ENCODE measurements around the gene ZNF521.

ZNF521 gene

GRCh38 chr18:25075783-25076182, 276.2 kb downstream of the ZNF521 start:
- DNase-seq (ENCODE audit: low read depth in 2 of 2): no peak

GRCh38 chr18:25075331-25075730, 276.6 kb downstream of the ZNF521 start:
- no peak for DNase-seq (ENCODE audit: low read depth in 2 of 2)

GRCh38 chr18:25074925-25075324, 277.0 kb downstream of the ZNF521 start:
- no peak for DNase-seq (ENCODE audit: low read depth in 2 of 2)

DNA sequence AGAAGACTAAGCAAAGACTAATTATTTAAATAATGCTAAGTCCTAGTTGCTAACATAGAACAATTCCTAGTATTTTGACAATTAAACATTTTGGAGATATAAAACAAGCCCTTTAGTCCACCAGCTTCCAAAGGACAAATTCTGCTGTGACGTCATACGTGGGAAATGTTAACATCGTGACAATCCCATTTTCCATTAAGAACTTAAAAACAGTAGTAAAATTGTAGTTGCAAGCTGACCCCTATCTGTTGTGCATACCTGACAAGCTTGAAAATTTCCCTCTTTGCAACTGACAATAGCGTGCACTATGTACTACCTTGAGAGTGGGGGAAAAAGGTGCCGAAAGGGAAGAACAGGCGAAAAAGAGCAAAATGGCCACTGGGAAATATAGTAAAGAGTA, 279.8 kb downstream of the ZNF521 start:
- DNase-seq (ENCODE audit: low read depth in 2 of 2): no peak

DNA sequence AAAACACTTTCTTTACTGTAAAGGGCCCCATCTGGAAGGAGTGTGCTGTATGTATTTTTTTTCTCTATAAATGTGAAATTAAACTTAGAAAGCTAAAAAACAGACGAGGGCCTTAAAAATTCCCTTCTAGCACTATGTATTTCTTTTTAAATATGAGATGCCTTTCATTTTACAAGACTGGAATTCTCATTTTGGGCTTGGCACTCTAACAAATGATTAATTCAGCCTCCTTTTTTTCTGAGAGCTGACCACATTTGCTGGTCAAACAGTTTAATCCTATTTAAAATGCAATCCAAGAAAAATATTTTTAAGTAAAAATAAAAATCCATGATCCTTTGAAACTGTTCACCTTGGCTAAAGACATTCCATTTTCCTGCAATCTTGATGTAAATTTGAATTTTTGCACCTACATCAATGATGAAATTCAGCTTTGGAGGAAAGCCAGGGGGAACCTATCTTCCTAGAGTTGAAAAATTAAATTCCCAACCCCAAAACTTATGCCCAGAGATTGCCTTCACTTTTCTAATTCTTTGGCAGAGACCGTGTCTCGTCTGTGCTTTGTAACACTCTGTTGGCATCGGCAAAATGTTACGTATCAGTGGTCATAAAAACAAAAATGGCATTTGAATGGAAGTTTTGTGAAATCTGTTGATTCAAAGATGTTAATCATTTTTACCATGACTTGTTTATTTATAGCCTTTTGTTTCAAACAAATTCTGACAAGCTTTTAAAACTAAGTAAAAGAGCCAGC, 284.5 kb downstream of the ZNF521 start:
- DNase-seq (ENCODE audit: low read depth in 2 of 2): no peak

DNA sequence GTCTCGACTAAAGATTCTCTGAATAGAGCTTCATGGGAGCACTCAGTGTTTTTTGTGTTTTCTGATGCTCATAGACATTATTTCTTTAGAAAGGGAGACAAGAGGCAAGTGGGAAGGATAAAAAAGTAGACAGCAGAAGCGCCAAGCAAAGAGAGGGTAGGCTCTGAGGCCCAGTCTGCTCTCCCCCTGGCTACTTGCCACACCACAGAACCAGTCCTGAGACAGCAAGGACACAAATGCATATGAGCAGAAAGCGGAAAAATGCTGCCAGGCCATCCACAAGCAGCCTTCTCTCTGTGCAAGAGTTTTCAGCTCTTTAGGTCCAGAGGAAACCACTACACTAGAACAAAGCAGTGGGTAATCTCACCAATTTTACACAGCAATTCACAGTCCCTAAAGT, 285.4 kb downstream of the ZNF521 start:
- no peak for DNase-seq (ENCODE audit: low read depth in 2 of 2)

- DNase-seq (ENCODE audit: low read depth in 2 of 2): no peak
These were observed 289.2 kb downstream of the ZNF521 start for GRCh38 chr18:25062720-25063119.

DNA sequence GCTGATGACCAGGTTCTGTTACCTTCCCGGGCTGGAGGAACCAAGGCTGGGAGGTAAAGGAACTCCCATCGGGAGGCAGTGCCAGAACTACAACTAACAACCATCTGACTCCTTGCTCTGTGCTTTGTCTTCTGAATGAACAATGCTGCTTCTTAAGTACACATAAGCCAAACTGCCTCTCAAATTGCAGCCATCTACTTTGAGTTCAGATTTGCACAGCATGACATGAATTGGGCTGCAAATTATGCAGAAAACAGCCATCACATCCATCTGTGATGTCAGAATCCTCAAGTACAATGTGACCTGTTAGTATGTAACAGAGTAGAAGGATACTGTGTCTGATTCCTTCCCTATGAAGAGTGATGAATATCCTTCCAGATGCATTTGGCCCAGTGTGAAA, 290.6 kb downstream of the ZNF521 start:
- no peak for DNase-seq (ENCODE audit: low read depth in 2 of 2)

DNA sequence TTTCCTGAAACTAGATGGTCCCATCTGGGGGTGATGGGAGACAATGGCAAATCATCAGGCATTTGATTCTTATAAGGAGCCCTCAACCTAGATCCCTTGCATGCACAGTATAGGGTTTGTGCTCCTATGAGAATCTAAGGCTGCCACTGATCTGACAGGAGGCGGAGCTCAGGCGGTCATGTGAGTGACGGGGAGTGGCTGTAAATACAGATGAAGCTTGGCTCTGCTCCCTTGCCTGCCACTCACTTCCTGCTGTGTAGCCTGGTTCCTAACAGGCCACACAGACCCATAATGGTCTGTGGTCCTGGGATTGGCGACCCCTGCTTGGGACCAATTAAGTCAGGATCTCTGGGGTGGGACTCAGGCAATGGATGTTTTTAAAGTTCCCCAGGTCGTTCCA, 293.4 kb downstream of the ZNF521 start:
- DNase-seq (ENCODE audit: low read depth in 2 of 2): no peak

GRCh38 chr18:25057491-25058050, 294.4 kb downstream of the ZNF521 start:
- DNase-seq (ENCODE audit: low read depth in 2 of 2): no peak

DNA sequence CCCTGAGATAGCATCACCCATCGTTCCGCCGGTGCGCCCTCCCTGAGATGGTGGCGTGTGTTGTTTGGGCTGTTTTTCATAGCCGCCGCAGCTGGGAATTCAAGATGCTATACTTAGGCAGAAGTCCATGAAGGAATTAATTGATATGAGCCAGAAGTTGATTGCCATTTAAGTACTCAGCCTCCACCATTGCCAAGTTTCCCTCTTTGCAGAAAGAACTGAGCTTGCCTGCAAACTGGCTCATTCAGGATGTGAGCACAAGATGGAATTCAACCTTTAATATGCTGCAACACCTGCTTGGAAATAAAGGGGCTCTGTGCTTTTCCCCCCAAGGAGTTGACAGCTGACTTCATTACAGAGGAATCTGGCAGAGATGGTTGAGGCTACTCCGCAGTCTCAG, 295.5 kb downstream of the ZNF521 start:
- no peak for DNase-seq (ENCODE audit: low read depth in 2 of 2)

DNA sequence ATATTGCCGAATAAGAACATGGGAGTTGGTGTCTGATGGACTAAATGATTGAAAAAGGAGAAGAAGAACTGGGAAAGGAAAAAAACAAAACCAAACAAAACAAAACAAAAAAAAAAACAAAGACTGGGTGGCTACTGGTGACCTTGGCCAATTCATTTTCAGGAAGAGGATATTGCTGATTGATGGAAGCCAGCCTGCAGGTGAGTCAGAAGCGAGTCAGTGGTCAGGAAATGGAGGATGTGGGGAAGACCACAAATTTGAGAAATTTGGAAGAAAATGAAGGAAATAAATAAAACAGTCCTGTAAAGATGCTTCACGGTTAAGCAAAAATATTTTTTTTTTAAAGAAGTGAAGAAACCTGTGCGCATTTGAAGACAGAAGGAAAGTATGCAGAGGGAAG, 296.9 kb downstream of the ZNF521 start:
- DNase-seq (ENCODE audit: low read depth in 2 of 2): no peak

- no peak for DNase-seq (ENCODE audit: low read depth in 2 of 2)
These were observed 298.5 kb downstream of the ZNF521 start for GRCh38 chr18:25053466-25053865.

DNA sequence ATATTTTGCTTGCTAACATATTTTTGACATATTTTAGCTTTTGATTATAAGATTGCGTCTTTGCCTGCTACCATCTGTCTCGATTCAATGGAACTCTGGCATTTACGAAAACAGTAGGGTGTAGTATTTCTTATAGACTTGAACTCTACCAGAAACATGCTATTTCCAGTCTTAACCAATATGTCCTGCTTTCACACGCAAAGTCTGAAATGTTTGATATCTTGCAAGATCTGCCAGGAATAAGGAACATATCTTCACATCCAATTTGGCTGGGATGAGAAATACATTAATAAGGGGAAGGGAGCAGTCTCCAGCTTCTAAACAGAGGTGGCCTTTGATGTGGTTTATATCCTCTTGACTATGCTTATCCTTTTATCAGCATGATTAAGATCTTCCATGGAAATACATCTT, 299.4 kb downstream of the ZNF521 start:
- no peak for DNase-seq (ENCODE audit: low read depth in 2 of 2)

- no peak for DNase-seq (ENCODE audit: low read depth in 2 of 2)
These were observed 301.4 kb downstream of the ZNF521 start for GRCh38 chr18:25050605-25051004.

- no peak for DNase-seq (ENCODE audit: low read depth in 2 of 2)
These were observed 304.0 kb downstream of the ZNF521 start for GRCh38 chr18:25047983-25048382.

- no peak for DNase-seq (ENCODE audit: low read depth in 2 of 2)
These were observed 304.5 kb downstream of the ZNF521 start for GRCh38 chr18:25047421-25047820.

GRCh38 chr18:25044694-25045093, 307.3 kb downstream of the ZNF521 start:
- no peak for DNase-seq (ENCODE audit: low read depth in 2 of 2)

- DNase-seq (ENCODE audit: low read depth in 2 of 2): no peak
These were observed 308.9 kb downstream of the ZNF521 start for GRCh38 chr18:25043104-25043503.

DNA sequence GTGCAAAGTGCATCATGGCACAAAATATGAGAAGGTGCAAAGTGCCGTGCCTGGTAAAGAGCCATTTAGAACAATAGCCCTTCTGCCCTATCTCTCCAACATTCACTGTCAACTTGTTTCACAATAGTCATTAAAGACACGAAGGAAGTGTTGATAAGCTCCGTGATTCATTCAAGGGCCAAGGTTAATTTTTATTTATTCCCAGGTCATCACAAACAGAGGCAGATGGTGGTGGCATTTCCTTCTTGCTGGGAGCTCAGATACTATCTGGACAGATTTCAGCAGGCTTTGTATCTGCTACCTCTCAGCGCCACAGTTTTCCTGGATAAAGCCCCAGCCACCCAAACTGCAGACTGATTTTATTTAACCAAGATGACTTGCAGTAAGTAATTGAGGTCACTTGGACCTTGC, 309.3 kb downstream of the ZNF521 start:
- no peak for DNase-seq (ENCODE audit: low read depth in 2 of 2)

DNA sequence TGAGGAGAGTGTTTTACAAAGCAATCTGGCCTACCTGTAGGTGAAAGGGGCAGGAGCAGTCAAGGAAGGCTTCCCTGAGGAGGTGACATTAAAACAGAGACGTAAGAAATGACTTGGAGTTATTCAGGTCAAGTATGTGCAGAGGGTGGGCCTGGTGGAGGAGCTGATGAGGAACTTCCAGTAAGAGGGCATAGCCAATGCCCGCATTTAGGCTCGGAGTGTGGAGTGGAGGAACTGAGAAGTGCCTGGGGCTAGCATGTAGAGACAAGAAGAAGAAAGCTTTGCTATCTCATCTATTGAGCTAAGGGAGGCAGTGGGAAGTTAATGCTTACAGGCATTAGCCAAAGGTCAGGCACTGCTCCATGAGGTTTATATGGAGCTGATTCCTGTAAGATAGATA, 312.2 kb downstream of the ZNF521 start:
- no peak for DNase-seq (ENCODE audit: low read depth in 2 of 2)

DNA sequence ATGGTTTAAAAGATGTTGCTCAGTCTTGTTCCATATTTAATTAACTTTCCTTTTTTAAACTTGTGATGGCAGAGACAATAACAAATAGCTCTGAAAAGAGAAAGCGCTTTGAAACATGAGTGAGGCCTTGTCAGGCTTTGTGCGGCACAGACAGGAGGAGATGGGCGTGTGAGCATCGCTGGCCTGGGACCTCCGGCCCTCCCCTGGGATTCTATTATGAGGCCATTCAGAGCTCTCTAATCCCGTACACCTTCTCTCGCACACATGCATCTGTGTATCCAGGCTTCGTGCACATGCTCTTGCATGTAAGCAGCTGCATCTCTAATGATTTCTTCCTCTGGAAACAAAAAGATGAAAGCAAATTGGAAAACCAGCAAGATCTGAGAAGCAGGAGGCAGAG, 313.7 kb downstream of the ZNF521 start:
- no peak for DNase-seq (ENCODE audit: low read depth in 2 of 2)

GRCh38 chr18:25033747-25034471, 318.1 kb downstream of the ZNF521 start:
- DNase-seq (ENCODE audit: low read depth in 2 of 2): no peak
